AG04450 (cell line): Measurements from ENCODE around the gene DYNC1H1. TPM values are rescaled to one million over a fixed set of nuclear protein-coding genes. Genes with fewer than 3 reads are reported as not detected.

Experiments used
- CTCF ChIA-PET: fragments of 300-600, 350-600 bp; formaldehyde crosslinking; extraction: SDS; loops from one replicate; lab custom pipeline; 2022; ENCODE audit warnings: antibody characterized with exemption, inconsistent platforms; lab: Charles Lee
- POLR2A ChIA-PET: fragments of 350-600 bp; formaldehyde crosslinking; extraction: SDS; loops from one replicate; lab custom pipeline; 2021; ENCODE audit warnings: antibody characterized with exemption, inconsistent platforms; lab: Yijun Ruan, JAX
- DNase-seq: peaks from one replicate; pipeline ENCODE4 v3.0.0-alpha.2; 2011; ENCODE audit warnings: low read depth, low spot score
- H3K27ac ChIP-seq: one replicate; pipeline ENCODE4 v1.5.1; 2012; ENCODE audit warnings: low read depth, low read length, control low read depth
- H3K27me3 ChIP-seq: one replicate; pipeline ENCODE4 v1.6.0; 2012; ENCODE audit warnings: low read length; ENCODE audit not compliant: control insufficient read depth, insufficient read depth
- H3K4me3 ChIP-seq: 2 replicates; pipeline ENCODE4 v1.5.1; 2011; ENCODE audit warnings: mild to moderate bottlenecking, low read depth, low read length, control low read depth
- H3K9me3 ChIP-seq: 2 replicates; pipeline ENCODE4 v1.5.1; 2012; ENCODE audit warnings: low read length; ENCODE audit not compliant: control insufficient read depth, insufficient read depth
- polyA plus RNA-seq: library from polyadenylated mRNA; depleted of rRNA; stranded (reverse); fragments of >200 nt; gene quantifications from 2 replicates; pipeline ENCODE4 v1.2.3, GENCODE V29; 2011
- TF ChIP-seq, protein P1 (sequence below): IDR thresholded peaks from 2 replicates; pipeline ENCODE4 v1.5.1; 2011; ENCODE audit warnings: low read depth, low read length, control low read depth, inconsistent platforms

Gene DYNC1H1
- polyA plus RNA-seq, 1 experiment: 189 TPM

DNA sequence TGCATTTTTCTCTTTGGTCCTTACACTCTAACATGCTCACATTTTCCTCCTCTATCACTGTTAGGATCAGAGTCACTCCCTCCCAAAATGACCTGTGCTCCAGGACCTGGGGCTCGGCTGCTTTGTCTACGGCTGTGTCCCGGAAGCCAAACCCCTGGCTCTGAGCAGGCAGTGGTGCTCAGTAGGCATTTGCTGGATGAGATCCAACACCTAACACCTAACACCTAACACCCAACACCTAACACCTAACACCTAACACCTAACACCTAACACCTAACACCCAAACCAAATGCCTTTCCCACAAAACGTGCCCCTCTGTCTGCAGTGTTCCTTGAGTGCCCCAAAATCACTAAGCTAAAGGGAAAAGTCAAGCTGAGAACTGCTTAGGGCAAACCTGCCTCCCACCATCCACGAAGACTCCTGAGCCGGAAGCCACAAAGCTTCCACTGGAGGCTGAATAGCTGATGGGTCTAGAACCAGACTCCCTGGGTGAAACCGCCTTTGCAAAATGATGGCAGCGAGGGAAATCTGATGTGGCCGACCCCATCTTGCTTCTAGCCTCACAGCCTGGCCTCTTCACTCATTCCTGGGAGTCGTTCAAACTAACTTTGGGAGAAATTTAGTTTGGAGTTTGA is 93.2 kb downstream of the DYNC1H1 start:
- Histone ChIP-seq H3K9me3 (peaks cover 1% of the 10 kb centered on the region; the same call in 1 of the 2 replicates), H3K27ac (no peak overlapping the region), H3K27me3 (no peaks in the 10 kb centered on the region), H3K4me3 (no peak overlapping the region)
- ChIA-PET POLR2A (interaction anchor here (0.6 kb wide), 1 partner anchor 48 kb away, joined by 3 read pairs; no protein-coding TSS in a partner anchor), CTCF (no interaction called here)
- TF ChIP-seq, protein P1, sequence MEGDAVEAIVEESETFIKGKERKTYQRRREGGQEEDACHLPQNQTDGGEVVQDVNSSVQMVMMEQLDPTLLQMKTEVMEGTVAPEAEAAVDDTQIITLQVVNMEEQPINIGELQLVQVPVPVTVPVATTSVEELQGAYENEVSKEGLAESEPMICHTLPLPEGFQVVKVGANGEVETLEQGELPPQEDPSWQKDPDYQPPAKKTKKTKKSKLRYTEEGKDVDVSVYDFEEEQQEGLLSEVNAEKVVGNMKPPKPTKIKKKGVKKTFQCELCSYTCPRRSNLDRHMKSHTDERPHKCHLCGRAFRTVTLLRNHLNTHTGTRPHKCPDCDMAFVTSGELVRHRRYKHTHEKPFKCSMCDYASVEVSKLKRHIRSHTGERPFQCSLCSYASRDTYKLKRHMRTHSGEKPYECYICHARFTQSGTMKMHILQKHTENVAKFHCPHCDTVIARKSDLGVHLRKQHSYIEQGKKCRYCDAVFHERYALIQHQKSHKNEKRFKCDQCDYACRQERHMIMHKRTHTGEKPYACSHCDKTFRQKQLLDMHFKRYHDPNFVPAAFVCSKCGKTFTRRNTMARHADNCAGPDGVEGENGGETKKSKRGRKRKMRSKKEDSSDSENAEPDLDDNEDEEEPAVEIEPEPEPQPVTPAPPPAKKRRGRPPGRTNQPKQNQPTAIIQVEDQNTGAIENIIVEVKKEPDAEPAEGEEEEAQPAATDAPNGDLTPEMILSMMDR: no peak
- no peak for DNase-seq

DNA sequence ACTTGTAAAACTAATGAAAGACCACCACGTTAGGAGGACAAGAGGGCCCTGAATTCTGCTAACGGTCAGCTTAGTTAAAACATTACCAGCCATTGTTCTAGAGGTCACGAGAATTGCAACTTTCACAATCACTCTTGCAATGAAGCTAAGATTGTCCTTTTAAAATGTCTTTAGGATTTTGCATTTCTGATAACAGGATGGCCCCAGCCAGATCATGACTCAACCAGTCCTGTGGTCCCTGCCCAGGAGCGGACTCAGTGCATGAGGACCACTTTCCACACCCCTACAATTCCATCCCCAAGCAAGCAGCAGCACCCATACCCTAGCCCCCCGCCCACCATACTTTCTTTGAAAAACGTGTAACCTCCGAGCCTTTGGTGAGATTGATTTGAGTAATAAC is 93.8 kb downstream of the DYNC1H1 start:
- CTCF ChIA-PET: no interaction called here
- H3K27me3 ChIP-seq: no peaks in the 10 kb centered on the region

DNA sequence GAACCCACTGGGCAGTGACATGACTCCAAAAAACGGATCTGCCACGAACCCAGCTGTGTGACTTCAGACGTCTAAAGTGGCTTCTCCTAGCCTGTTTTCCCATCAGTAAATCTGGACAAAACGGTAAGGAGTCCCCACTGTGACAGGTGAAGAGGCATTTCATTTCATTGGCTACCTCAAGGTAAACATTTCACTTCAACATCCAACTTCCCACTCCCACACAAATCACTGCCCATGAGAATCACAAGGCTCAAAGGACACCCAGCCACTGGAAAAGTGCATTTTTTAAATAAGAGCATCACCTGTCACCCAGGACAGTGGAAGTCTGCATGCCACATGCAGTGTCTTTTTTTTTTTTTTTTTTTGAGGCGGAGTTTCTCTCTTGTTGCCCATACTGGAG is 94.6 kb downstream of the DYNC1H1 start:
- no peaks in the 10 kb centered on the region; the same call in 1 of the 2 replicates for H3K9me3 ChIP-seq
- no peaks in the 10 kb centered on the region for H3K27me3 ChIP-seq
- ChIA-PET CTCF (no interaction called here), POLR2A (no interaction called here)
- DNase-seq: no peak
- no peak overlapping the region for H3K4me3 ChIP-seq
- no peak overlapping the region for H3K27ac ChIP-seq
- TF ChIP-seq, protein P1: no peak

More for the DNA sequence above, 93.8 kb downstream of the DYNC1H1 start:
- POLR2A ChIA-PET: interaction anchor here (0.6 kb wide), 1 partner anchor 48 kb away, joined by 3 read pairs; no protein-coding TSS in a partner anchor
- no peak overlapping the region for H3K27ac ChIP-seq
- no peaks in the 10 kb centered on the region; the same call in 1 of the 2 replicates for H3K9me3 ChIP-seq
- DNase-seq: no peak
- H3K4me3 ChIP-seq: no peak overlapping the region
- TF ChIP-seq, protein P1: no peak

DNA sequence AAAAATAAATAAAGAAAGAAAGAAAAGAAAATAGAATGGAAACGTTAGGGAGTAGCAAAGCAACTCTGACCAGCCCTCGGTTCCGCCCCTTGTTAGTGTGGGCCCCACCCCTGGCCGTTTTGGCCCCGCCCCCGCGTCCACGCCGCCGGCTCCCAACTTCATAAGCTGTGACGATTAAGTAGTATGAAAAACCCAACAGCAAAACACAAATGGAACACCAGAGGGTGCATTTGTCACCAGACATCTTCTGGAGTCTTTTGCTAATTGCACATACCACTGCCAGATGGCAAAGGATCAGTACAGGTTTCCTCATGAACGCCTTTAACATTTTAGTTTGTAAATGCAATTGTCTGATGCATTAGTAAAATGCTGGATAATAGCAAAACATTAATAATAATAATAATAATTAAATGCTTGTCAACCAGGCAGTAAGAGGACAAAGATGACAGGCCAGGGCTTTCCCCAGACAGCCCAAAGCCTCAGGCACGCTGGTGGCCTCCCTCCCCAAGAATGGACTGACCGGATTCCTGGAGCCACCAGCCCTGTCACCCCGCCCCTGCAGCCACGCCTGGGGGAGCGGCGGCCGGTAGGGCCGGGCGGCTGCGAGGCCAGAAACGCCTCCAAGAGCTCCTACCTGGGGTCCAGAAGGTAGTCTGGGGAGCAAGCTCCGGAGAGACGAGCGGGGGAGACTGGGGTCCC is 98.9 kb downstream of the DYNC1H1 start:
- POLR2A ChIA-PET: interaction anchor here (0.6 kb wide), 2 partner anchors 13 to 341 kb away, joined by 3 to 4 read pairs; no protein-coding TSS in a partner anchor
- DNase-seq: peak; percentile 47
- H3K27ac ChIP-seq: no peak overlapping the region
- TF ChIP-seq, protein P1: peak; percentile 57
- CTCF ChIA-PET: interaction anchor here (0.6 to 2.9 kb wide), 4 partner anchors 9 to 251 kb away, joined by 3 to 21 read pairs (median 4); no protein-coding TSS in a partner anchor
- no peaks in the 10 kb centered on the region for H3K27me3 ChIP-seq
- no peak overlapping the region for H3K4me3 ChIP-seq
- peaks cover 4% of the 10 kb centered on the region; the same call in 1 of the 2 replicates for H3K9me3 ChIP-seq
